ENCODE results near the gene SEMG2.

Gene SEMG2, protein sequence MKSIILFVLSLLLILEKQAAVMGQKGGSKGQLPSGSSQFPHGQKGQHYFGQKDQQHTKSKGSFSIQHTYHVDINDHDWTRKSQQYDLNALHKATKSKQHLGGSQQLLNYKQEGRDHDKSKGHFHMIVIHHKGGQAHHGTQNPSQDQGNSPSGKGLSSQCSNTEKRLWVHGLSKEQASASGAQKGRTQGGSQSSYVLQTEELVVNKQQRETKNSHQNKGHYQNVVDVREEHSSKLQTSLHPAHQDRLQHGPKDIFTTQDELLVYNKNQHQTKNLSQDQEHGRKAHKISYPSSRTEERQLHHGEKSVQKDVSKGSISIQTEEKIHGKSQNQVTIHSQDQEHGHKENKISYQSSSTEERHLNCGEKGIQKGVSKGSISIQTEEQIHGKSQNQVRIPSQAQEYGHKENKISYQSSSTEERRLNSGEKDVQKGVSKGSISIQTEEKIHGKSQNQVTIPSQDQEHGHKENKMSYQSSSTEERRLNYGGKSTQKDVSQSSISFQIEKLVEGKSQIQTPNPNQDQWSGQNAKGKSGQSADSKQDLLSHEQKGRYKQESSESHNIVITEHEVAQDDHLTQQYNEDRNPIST

DNA sequence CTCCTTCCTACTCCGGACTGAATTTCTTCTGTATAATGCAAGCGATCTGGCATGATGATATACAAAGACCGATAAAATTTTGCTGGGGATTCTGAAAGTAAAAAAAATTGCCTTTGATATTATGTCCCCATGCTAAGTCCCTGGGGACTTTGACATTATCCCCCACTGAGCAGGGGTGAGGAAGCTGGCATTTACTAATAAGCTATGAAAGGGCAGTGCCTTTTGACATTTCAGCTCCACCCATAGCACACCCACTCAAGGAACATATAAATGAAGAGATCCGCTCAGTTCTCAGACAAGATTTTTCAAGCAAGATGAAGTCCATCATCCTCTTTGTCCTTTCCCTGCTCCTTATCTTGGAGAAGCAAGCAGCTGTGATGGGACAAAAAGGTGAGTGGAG is at the start of gene SEMG2:
Gene SEMG2 (plus strand): TSS at position 298 of the 400 bp plus-strand sequence. CDS start 17 bp downstream, at position 315.
- no peak for DNase-seq

DNA sequence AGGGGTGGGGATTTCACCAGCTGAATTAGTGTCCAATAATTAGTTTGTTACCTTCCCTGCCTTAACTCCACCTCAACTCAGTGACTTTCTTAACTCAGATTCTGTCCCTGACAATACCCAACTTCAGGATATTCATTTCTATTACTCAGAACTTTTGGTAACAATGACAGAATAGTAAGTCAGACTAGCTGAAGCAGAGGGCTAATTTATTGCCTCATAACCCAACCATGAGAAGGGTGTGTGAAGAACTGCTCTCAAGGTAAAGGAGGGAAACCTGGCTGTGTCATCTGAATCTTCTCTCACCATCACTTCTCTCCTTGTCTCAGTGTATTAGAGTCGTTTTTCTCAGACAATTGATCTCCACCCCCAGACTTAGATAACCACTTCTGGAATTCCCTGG is 47.7 kb upstream of the SEMG2 start:
- no peak for DNase-seq

DNA sequence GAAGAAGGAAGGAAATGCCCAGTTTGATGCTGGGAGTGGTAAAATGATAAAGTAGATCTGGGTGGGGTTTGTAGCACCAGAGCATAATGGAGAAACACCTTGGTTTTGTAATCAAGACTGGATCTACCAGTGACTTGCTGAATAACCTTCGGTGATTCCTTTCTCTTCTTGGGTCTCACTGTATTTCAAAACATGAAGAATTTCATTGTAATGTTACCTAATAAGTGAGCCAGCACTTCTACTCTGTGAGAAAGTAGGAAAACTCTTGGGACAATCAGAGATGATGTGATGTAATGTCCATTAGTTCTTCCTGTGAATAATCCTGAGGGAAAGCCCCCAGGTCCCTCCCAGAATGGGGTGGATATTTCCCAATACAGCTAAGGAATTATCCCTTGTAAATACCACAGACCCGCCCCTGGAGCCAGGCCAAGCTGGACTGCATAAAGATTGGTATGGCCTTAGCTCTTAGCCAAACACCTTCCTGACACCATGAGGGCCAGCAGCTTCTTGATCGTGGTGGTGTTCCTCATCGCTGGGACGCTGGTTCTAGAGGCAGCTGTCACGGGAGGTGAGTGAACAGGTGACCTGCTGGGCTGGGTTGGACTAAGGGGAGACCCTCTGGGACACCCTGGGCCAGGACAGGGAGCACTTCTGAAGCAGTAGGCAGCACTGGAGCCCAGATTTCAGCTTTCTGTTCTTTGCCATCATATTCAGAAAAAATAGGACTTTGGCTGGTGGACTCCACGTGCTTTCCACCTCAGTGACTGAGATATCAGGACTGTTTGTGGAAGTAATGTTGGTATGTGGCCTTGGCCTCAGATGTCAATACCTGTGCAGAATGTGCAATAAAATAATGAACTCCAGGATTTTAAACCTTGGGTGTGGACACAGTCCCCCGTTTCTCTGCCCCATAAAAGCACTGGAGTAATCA is 46.5 kb upstream of the SEMG2 start, which contains the start of gene PI3:
Gene PI3 (plus strand): TSS at position 469 of the 931 bp plus-strand sequence. CDS start 21 bp downstream, at position 490.
- no peak for DNase-seq

DNA sequence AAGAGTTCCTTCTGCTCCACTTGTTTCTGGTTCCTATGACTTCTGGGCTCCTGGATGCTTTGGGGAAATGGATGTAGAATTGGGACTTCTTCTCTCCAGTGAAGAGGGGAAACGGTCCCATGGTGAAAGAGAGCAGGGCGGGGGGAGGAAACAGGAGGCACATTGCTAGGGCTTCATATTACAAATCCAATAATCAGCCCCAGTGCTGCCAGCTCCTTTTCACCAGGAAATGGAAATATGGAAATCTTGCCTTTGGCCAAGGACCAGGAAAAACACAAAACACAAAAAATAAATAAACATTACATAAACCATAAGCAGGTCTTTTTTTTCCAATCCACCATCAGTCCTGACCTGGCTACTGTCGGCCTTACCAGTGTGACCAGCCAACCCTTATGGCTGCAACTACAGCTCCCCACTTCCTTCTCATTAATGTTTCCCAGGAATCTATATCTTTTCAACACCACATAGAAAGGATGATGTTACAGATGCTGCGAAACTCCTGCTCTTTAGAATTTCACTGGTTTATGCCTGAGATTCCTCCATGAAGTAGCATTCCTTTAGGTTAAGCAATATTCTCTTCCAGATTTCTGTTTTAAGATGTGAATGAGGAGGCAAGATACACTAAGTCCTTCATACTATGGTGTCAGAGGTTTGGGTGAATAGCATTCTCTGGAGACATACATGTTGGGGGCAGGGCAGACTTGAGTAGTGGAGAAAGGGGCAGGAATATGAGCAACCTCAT is 44.5 kb upstream of the SEMG2 start:
- DNase-seq: no peak

DNA sequence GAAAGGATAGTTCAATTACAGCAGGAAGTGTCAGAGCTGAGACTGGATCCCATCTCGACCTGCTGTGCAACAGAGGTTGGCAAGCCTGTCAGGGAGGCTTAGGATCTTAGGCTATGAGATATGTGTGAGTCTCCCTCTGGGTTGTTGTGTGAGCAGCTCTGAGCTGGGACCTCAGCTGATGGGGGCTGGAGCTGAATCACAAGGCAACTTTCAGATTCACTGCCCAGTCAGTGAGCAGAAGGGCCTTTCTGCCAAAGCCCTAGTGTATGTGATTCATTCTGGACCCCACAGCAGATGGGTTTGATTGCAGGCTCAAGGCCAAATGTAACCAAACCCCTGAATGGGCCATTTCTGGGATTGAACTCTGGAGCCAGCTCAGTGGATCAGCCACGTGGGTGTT is 42.0 kb upstream of the SEMG2 start:
- DNase-seq: no peak

DNA sequence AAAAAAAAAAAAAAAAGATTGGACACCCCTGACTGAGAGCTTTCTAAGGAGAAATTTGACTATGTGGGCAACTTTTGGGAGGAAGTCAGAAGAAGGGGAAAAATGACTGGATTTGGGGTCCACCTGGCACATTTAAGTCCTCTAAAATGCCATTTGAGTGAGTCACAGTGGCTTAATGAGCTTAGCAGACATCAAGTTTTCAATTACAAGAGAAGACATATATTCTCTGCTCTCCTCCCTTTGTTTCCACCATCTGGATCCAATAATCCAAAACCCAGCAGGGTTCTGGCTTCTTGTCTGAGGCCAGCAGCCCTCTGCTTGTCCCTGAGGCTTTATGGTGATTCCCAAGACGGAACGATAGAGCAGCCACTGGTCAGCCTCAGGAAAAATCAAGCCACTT is 39.5 kb upstream of the SEMG2 start:
- no peak for DNase-seq

DNA sequence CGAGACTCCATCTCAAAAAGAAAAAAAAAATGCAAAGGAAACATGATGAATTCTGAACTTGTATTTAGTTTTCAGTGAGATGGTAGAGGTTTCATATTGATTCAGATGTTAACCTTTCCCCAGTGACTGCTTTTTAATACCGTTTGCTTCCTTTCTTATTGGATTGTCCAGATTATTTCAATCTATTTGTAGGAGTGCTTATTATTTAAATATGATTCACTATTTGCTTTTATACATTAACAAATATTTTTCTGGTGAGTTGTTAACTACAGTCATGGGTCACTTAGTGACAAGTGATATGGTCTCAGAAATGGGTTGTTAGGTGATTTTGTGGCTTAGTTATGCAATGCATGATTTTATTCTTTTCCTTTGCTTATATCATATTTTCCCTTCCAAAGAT is 38.1 kb upstream of the SEMG2 start:
- DNase-seq: no peak

DNA sequence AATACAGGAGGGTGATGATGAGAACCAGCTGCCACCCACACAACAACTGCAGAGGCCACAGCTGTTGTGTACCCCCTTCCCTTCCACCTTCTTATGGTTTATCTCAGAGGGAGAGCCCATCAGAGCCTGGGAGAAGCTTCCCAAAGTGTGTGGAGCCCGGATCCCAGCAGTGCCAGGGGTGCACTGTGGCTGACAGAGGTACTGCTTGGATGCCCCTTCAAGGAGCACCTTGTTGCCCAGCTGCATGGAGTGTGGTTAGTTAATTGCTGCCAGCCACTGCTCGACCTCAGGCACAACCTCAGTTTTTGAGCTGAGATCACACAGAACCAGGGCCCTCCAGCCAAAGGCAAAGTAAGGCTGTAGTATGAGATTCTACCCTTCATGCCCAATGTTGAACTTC is 33.5 kb upstream of the SEMG2 start:
- no peak for DNase-seq

DNA sequence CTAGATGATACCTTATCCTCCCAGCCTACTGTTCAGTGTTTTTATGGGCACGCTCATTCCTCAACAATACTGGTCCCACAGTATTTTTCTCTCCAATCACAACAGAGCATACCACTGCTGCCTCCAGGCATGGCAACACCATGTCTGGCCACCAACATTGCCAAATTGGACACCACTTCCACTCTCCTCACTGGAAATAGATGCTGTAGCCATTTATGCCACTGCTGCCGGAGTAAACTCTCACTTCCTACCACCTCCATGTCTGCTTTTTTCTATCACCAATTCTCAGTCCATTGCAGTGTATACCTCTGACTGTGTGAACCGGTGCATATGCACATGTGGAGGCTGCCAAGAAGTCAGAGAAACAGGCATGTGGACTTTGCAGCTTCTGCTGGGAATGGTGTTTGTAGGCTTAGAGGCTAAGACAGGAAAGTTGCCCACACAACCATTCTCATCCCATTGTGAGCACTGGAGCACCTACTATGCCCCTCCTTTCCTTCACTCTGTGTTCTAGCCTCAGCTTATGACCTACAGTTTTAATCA is 32.0 kb upstream of the SEMG2 start:
- DNase-seq: no peak

DNA sequence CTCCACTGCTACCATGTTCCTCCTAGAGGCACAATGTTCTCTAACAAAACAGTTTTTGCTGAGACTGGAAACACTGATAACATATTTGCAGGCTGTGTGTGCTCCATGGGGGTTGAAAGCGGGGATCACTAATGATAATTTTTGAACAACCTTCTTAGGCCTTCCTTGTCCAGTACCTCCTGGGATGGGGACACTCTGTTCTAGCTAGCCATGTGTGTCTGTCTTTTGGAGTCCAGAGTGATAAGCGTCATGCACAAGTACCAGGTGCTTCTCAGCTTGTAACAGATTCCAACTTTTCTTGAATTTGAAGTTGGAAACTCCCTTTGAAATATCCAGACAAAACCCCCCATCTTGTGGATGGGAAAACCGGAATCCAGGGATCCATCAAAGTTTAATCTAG is 31.3 kb upstream of the SEMG2 start:
- no peak for DNase-seq

DNA sequence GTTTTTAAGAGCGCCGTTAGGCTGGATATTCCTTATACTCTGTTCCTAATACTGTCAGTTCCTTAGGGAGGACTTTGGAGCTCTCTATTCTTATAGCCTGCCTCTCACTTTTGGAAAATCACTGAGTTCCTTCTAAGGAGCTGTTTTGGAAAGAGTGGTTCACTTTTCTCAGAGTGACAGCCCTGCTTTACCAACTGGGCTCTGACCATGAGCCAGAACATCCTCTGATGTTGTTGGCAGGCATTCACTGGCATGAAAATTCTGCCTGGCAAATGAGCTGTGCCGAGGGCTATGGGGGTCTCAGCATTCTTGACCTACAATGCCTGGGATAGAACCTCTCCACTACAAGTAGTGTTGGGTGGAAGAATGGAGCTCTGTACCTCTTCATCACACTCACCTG is 29.2 kb upstream of the SEMG2 start:
- no peak for DNase-seq

DNA sequence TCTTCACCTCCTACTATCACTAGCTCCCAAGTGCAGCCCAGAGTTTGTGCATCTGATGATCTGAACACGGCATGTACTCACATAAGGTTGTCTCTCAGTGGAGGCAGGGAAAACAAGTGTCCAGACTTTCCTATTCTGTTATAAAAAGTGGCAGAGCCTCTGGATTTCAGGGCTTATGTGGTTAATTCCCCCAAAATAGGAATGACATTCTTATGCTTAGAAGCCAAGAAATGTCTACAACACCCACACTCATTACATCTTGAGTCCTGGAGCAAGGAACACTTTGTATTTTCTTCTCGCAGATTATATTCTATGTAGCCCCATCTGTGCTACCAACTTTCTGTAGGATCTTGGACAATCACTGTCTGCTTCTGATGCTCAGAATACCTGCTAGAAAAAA is 27.8 kb upstream of the SEMG2 start:
- no peak for DNase-seq

DNA sequence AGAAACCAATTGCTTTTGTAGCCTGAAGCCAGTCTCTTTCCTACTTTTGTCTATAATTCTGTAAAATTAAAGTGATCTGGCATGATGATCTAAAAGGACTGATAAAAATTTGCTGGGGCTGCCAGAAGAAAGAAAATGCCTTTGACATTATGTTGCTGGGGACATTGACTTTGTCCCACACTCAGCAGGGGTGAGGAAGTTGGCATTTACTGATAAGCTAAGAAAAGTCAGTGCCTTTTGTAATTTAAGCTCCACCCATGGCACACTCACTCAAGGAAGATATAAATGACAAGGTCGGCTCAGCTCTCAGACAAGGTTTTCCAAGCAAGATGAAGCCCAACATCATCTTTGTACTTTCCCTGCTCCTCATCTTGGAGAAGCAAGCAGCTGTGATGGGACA is 14.4 kb upstream of the SEMG2 start, which contains the start of gene SEMG1:
Gene SEMG1 (plus strand): TSS at position 309 of the 400 bp plus-strand sequence. CDS start 21 bp downstream, at position 330.
- DNase-seq: peak; percentile 77

DNA sequence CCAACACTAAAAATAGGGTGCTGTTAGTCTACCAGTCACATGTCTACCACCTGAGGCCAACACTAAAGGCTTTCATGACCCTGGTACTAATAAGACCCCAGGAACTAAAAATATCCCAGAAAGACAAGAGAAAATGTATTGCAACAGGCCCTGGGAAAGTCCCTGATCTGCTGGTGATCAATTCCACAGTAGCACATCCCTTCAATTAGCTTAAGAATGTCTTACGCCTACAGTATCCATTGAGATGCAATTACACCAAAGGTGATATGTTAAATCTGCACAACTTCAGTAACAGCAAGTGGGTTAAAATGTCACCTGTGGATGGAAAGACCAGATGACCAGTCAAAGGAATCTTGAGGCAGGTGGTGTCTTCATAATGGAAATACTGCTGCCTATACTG is 11.2 kb upstream of the SEMG2 start:
- no peak for DNase-seq

DNA sequence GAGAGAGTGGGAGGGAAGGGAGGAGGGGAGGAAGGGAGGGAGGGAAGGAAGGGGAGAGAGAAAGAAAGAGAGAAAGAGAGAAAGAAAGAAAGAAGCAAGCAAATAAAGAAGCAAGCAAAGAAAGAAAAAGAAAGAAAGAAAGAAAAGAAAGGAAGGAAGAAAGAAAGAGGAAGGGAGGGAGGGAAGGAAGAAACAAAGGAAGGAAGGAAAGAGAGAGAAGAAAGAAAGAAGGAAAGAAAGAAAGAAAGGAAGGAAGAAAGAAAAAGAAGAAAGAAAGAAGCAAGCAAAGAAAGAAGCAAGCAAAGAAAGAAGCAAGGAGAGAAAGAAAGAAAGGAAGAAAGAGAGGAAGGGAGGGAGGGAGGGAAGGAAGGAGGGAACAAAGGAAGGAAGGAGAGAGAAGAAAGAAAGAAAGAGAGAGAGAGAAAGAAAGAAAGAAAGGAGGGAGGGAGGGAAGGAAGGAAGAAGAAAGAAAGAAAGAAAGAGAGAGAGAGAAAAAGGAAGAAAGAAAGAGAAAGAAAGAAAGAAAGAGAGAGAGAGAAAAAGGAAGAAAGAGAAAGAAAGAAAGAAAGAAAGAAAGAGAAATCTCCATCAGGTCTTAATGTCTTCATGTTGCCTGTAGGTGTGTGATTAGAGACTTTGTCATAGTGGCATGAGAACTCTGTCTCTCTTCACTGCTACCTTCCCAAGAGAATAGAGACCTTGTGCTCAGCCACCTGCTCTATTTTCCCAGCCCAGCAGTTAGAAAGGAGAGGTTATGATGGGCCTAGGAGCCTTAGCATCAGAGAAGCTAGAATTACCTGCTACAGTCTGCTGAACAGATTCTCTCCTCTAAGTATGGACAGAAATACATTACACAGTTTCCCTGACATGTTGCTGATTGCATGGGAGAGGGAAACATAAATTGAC is 9.4 kb upstream of the SEMG2 start:
- DNase-seq: no peak

DNA sequence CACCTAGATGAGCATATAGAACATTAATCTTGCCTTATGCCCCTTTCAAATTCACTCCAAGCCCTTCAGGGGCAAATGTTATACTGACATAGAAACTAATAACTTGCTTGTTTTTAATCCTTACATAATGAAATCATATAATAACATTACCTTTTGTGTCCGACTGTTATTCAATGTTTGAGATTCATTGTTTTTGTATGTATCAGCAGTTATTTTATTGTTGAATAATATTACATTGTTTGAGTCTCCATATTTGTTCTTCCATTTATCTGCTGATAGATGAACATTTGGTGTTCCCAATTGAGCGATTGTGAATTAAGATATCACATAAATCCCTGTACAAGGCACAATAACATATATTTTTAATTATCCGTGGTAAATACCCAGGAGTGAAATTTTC is 8.3 kb upstream of the SEMG2 start:
- DNase-seq: no peak

DNA sequence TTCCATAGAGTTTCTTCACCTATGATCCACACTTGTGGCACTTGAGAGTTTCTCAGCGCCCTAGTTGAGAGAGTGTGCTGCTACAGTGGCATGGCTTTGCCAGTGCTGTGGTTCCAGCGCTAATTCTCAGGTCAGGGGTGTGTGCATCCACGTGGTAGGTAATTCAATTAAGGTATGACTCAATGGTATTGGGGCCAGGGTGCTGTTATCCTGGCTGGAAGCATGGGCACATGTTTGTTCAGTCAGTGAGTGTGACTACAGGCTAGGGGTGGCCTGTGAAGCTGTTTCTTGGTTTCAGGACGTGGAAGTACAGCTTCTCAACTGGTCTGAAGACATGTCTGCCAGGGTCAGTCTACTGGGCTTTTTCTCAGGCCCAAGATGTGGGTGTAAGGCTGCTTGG is 3.0 kb upstream of the SEMG2 start:
- no peak for DNase-seq

DNA sequence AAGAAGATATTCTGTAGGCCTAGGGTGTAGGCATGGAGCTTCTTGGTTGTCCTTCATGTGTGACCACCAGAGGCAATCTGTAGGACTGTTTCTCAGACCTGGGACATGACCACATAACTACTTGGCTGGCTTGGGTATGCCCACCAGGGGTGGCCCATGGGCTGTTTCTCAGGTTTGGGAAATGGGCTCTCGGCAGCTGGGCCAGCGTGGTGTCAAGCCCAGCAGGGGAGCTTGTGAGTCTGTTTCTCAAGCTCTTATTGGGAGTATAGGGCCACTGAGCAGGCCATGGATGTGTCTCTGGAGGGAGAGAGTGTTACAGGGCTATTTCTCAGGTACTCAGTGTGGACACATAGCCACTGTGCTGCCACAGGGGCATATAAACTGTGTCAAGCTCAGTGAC is 2.5 kb upstream of the SEMG2 start:
- no peak for DNase-seq

DNA sequence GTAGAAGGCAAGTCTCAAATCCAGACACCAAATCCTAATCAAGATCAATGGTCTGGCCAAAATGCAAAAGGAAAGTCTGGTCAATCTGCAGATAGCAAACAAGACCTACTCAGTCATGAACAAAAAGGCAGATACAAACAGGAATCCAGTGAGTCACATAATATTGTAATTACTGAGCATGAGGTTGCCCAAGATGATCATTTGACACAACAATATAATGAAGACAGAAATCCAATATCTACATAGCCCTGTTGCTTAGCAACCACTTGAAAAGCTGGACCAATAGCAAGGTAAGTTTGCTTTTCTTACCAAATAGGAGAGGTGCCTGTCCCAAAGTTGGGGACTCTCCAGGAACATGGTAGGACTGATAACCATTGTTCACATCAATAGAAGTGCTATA is 2.0 kb downstream of the SEMG2 start:
- no peak for DNase-seq

DNA sequence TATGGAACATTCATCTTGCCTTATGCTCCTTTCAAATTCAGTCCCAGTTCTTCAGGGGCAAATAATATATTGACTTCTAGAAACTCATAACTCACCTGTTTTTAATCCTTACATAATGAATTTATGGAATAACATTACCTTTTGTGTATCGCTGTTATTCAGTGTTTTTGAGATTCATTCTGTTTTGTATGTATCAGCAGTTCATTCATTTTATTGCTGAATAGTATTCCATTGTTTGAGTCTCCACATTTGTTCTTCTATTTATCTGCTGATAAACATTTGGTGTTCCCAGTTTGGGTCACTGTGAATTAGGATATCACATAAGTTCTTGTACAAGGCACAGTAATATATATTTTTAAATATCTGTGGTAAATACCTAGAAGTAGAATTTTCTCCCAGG is 5.1 kb downstream of the SEMG2 start:
- no peak for DNase-seq
